HG03558 (cell line): ENCODE measurements around the gene STK39.
"Not testable (repeated sequence)": the region's sequence is repeated elsewhere in the genome, so short reads cannot be mapped to it uniquely, and the experiment has no call there.

Experiments
- ATAC-seq: cut with Tn5 transposase; IDR thresholded peaks from one replicate; pipeline ENCODE4 v1.9.1; 2021; ENCODE audit warnings: moderate number of reproducible peaks; ENCODE audit not compliant: unreplicated experiment; ENCODE audit errors: extremely low read depth

STK39 gene

GRCh38 chr2:168107322-168107721 is 140.1 kb downstream of the STK39 start:
- no peak for ATAC-seq

GRCh38 chr2:168105127-168105683 is 142.2 kb downstream of the STK39 start:
- no peak for ATAC-seq

DNA sequence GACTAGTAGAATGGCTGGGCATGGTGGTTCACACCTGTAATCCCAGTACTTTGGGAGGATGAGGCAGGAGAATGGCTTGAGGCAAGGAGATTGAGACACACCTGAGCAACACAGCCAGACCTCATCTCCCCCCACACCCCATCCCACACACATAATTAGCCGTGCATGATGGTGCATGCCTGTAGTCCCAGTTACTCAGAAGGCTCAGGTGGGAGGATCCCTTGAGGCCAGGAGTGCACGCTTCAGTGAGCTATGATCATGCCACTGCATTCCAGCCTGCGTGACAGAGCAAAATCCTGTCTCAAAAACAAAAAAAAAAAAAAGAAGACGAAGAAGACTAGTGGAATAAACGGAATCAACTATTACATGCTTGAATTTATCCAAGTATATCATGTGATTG is 150.0 kb downstream of the STK39 start:
- ATAC-seq = no peak

DNA sequence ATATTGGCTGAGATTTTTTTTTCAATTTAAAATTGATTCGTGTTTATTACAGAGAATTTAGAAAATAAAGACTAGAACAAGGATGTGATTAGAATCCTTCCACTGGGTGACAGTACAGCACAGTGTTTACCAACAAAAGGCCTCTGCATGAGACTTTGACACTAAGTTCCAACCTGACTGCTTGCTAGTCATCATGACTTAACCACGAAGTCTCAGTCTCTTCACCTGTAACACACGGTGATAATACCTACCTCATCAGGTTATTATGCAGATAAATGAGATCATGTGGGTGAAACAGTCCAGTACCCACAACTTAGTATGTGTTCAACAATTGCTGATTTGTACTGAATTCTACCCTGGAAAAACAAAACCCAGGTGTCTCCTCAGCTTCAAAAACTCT is 151.2 kb downstream of the STK39 start:
- no peak for ATAC-seq

DNA sequence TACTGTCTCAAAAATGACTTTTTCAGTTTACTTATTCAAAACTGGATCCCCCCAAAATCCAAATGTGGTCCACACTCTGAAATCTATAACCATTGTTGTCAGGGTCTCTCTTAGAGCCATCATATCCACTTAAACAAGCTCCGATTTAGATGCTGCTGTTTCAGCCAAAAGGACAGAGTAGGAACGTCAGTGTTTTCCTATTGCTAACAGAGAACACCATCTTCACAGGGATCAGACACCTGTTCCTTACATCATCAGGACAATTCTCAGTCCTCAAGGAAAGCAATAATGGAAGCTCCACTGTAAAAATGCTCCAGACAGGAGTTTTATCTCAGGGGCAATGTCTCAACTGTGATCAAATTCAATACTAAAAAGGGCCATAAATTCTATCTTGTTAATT is 155.4 kb downstream of the STK39 start:
- ATAC-seq = no peak

- ATAC-seq = peak; percentile 84
These were observed 156.8 kb downstream of the STK39 start for GRCh38 chr2:168090366-168091135.

GRCh38 chr2:168089200-168089599 is 158.2 kb downstream of the STK39 start:
- no peak for ATAC-seq

DNA sequence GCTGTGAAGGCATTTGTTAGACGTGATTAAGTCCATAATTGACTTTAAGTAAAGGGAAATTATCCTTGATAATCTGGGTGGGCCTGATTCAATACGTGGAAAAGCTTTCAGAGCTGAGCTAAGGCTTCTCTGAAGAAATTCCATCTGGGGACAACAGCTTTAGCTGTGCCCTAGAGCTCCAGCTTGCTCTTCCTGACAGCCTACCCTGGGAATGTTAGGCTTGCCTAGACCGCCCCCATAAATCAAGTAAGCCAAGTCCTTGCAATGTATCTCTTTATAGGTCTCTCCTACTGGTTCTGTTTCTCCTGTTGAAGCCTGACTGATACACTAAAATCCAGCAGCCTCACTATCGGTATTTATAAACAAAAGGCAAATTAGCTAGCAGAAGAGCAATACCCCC is 160.0 kb downstream of the STK39 start:
- no peak for ATAC-seq

GRCh38 chr2:168086851-168087250 is 160.5 kb downstream of the STK39 start:
- ATAC-seq = no peak

DNA sequence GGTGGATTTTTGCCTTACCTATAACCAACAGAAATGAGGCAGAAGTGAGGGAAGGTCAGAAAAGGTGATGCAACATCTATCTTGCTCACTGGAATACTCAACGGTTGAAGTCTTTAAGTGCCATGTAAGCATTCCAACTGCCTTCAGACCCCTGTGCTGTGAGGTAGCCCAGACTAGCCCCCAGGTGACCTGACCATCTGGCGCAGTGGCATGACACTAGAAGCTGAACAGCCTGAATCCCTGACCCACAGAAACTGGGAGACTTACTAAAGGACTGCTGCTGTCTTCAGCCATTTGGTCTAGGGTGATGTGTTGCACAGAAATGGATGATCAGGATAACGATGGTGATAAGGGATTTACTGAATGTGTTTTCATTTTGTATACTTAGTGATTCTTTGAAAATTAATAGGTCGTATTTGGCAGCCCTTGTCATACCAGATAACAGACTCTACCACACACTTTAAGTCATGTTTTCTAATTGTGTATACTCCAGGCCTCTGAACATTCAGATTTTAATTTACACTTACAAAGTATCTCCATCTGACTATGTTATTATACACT is 161.5 kb downstream of the STK39 start:
- no peak for ATAC-seq

GRCh38 chr2:168084288-168084687 is 163.1 kb downstream of the STK39 start:
- no peak for ATAC-seq

DNA sequence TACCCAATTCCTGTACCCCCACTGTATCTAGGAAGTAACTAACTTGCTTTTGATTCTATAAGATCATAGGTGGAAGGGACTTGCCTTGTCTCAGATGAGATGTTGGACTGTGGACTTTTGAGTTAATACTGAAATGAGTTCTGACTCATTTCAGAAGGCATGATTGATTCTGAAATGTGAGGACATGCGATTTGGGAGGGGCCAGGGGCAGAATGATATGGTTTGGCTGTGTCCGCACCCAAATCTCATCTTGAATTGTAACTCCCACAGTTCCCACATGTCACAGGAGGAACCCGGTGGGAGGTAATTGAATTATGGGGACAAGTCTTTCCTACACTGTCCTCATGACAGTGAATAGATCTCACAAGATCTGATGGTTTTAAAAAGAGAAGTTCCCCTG is 165.9 kb downstream of the STK39 start:
- ATAC-seq = not testable (repeated sequence)

GRCh38 chr2:168079236-168079635 is 168.2 kb downstream of the STK39 start:
- no peak for ATAC-seq

GRCh38 chr2:168076731-168077130 is 170.7 kb downstream of the STK39 start:
- no peak for ATAC-seq

DNA sequence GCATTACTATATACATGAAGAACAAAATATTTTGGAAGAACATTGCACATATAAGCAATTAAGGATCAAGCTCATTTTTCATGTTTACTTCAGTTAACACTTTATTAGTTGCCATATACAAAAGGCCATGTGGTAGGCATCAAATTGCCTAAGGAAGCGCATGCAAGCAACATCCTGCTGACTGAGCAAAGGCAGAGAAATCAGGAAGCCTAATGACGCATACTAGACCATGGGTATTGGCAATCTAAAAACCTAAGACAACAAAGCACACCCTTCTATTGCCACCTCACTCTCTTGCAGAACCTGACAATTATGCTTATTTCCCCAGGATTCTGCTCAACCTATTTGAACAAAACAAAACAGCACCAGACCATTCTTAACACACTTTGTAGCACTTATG is 171.9 kb downstream of the STK39 start:
- ATAC-seq = no peak

DNA sequence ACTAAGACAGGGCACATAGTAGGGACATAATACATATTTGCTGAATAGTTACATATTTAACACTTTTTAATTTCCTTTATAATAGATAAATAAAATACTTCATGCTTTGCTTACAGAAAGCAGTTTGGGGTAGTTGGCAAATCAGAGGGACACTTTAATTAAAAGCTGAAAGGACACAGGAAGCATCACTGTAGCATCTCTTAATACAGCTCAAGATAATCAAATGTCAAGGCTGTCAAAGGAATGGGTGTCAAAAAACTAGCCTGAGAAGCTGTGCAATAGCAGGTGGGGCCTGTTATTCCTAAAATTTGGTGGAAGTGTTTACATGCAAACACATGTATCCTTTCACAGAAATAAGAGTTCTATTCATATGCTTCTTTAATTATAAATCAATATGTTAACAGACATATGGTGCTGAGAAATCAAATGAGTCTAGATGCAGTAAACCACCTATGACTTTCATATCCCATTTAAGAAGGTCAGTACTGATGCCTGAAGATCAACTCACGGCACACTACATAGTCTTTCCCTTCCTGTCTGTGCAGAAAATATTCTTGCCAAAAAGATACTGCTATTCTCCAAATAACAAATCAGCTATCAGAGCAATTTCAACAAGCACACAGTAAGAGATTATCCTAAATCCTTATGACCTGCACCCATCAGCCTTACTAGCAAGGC is 174.6 kb downstream of the STK39 start:
- ATAC-seq = no peak

- ATAC-seq = no peak
These were observed 183.1 kb downstream of the STK39 start for GRCh38 chr2:168064011-168064998.

DNA sequence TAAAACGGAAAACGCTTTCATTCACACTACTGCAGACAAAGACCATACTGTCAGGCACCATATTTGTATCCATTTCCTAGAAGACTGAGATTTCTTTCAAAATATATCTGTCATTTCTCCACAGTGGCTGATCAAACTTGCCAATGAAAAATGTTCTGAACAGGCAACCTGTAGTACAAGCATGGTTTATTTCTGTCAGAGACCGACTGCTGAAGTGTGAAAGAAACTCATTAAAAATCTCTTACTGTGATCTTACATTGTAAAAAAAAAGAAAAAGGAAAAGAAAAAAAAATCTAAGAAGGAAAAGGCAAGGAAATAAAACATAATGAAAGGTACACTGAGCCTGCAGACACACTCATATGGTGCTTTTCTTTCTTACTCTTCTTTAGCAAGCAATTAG is 184.5 kb downstream of the STK39 start:
- no peak for ATAC-seq

DNA sequence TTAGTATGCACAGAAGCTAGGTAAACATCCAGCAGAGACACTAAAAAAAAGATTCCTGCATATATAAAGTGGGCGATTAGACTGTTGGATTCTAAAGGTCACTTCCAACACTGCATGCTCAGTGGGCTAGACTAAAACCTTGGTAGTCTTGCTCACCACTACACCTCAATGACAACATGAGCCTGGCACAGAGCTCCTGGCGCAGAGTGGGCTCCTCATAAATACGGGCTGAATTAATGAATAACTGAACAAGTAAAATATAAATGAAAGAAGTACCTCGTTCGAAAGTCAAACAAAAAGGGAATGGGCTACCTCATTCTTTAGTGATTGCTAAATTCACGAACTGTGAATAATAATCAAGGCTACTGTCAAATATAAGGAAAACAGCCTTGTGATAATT is 185.3 kb downstream of the STK39 start:
- no peak for ATAC-seq
